Stimulated activated CD8-positive, alpha-beta memory T cell treated with anti-CD3 and anti-CD28 coated beads, Interleukin-15, amount 100 ng/mL, for 24 hours (primary cell): ENCODE data around the gene NOPCHAP1.
"Not testable (repeated sequence)": the region's sequence is repeated elsewhere in the genome, so short reads cannot be mapped to it uniquely, and the experiment has no call there.

ENCODE experiments used
- DNase-seq: peaks from one replicate; pipeline ENCODE4 v3.0.0-alpha.2; 2020; ENCODE audit warnings: low read depth

The NOPCHAP1 gene

GRCh38 chr12:104986022-104986941, at the start of gene NOPCHAP1:
NOPCHAP1 (plus strand) TSS chr12:104986316; CDS start chr12:104986353, 37 bp downstream.
- peak; percentile 67 for DNase-seq

GRCh38 chr12:104938371-104938770, 47.7 kb upstream of the NOPCHAP1 start:
- DNase-seq, result no peak

- no peak for DNase-seq
Observed at GRCh38 chr12:104939089-104939488, 47.0 kb upstream of the NOPCHAP1 start.

GRCh38 chr12:104941454-104941853, 44.7 kb upstream of the NOPCHAP1 start:
- no peak for DNase-seq

- DNase-seq, result no peak
Observed at GRCh38 chr12:104942075-104942474, 44.0 kb upstream of the NOPCHAP1 start.

- not testable (repeated sequence) for DNase-seq
Observed at GRCh38 chr12:104943401-104943800, 42.7 kb upstream of the NOPCHAP1 start.

GRCh38 chr12:104944252-104944651, 41.9 kb upstream of the NOPCHAP1 start:
- no peak for DNase-seq

GRCh38 chr12:104948716-104949115, 37.4 kb upstream of the NOPCHAP1 start:
- not testable (repeated sequence) for DNase-seq

GRCh38 chr12:104951759-104952509, 34.2 kb upstream of the NOPCHAP1 start:
- no peak for DNase-seq

GRCh38 chr12:104952816-104953215, 33.3 kb upstream of the NOPCHAP1 start:
- DNase-seq, result no peak

- no peak for DNase-seq
Observed at GRCh38 chr12:104953323-104953722, 32.8 kb upstream of the NOPCHAP1 start.

GRCh38 chr12:104955703-104956102, 30.4 kb upstream of the NOPCHAP1 start:
- no peak for DNase-seq

- DNase-seq, result no peak
Observed at GRCh38 chr12:104956870-104957718, 29.0 kb upstream of the NOPCHAP1 start.

GRCh38 chr12:104957719-104958000, 28.5 kb upstream of the NOPCHAP1 start:
- peak; percentile 1 for DNase-seq

GRCh38 chr12:104958001-104958804, 27.9 kb upstream of the NOPCHAP1 start, which contains the start of gene SLC41A2:
SLC41A2 (minus strand) TSS chr12:104958290; CDS start chr12:104928527, 29,763 bp downstream.
- peak; percentile 55 for DNase-seq

GRCh38 chr12:104958805-104959334, 27.2 kb upstream of the NOPCHAP1 start:
- no peak for DNase-seq

- no peak for DNase-seq
Observed at GRCh38 chr12:104959335-104959841, 26.7 kb upstream of the NOPCHAP1 start.

- DNase-seq, result no peak
Observed at GRCh38 chr12:104960464-104960863, 25.7 kb upstream of the NOPCHAP1 start.

- DNase-seq, result no peak
Observed at GRCh38 chr12:104963757-104964156, 22.4 kb upstream of the NOPCHAP1 start.

- DNase-seq, result no peak
Observed at GRCh38 chr12:104964167-104964855, 21.8 kb upstream of the NOPCHAP1 start.
